Measurements from ENCODE around the gene GTF2H4.

DNA sequence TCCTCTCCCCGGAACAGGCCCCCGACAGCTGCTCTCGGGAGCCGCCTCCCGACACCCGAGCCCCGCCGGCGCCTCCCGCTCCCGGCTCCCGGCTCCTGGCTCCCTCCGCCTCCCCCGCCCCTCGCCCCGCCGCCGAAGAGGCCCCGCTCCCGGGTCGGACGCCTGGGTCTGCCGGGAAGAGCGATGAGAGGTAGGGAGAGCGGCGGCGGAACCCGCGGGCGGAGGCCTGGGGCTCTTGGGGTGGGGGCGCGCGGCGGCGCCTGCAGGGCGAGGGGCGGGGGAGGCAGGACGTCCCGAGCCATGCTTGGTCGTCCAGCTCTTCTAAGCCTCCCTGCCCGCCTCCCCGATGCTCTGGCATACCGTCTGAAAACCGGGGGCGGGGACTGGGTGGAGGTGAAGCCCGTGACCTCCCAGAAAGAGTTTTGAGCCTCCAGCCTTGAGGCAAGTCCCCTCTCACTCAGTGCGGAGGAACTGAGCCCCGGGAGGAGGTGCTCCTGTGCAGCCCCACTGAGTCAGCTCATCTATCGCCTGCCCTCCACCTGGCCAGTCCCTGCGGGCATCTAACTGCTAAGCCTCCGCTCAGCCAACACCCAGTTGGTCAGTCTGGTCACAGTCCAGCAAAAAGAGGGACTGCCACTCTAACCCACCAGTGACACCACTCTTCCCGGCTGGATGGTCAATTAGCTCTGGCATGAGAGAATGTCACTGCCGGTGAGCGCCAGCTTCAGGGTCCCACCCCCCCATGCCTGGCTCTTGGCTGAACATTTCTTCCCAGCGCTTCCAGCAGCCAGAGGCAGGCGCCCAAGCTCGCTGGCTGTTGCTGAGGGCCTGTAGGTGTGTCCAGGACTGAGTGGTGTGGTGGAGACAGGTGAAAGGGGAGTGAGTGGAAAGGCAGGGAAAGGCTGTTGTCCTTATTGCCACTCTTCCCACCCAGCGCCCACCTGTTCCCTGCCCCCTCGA lies 23.2 kb upstream of the GTF2H4 start:
- TF ChIP-seq, protein P1, sequence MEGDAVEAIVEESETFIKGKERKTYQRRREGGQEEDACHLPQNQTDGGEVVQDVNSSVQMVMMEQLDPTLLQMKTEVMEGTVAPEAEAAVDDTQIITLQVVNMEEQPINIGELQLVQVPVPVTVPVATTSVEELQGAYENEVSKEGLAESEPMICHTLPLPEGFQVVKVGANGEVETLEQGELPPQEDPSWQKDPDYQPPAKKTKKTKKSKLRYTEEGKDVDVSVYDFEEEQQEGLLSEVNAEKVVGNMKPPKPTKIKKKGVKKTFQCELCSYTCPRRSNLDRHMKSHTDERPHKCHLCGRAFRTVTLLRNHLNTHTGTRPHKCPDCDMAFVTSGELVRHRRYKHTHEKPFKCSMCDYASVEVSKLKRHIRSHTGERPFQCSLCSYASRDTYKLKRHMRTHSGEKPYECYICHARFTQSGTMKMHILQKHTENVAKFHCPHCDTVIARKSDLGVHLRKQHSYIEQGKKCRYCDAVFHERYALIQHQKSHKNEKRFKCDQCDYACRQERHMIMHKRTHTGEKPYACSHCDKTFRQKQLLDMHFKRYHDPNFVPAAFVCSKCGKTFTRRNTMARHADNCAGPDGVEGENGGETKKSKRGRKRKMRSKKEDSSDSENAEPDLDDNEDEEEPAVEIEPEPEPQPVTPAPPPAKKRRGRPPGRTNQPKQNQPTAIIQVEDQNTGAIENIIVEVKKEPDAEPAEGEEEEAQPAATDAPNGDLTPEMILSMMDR (IDR thresholded peaks at IDR 0.05 in 4 of 5, conservative IDR thresholded peaks at IDR 0.05 in 1 of 5), result no peak
- peak; percentile 49 to 82 for TF ChIP-seq POLR2A (IDR thresholded peaks at IDR 0.05)
